ENCODE results near the gene DNM3.
A peak's percentile ranks its signal among the peaks of the same experiment; 100 is the strongest.

DNM3 gene

DNA sequence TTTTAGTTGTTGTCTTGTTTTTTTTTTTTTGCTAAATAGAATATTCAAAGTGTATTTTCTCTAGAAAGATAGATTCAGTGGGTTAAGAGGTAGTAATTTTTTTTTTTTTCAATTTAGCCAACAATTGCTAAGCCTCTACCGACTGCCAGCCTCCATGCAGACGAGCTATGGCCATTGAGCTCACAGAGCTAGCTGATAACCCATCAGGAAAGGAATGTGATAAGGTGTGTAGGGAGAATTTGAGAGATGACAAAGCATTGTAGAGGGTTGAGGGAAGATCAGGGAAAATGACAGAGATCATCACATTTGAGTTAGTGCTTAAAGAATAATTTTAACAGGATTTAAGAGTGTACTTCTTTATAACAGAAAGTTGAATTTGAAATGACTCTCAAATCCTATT is 30.6 kb downstream of the DNM3 start:
- no peak for DNase-seq (ENCODE audit: low read depth)

DNA sequence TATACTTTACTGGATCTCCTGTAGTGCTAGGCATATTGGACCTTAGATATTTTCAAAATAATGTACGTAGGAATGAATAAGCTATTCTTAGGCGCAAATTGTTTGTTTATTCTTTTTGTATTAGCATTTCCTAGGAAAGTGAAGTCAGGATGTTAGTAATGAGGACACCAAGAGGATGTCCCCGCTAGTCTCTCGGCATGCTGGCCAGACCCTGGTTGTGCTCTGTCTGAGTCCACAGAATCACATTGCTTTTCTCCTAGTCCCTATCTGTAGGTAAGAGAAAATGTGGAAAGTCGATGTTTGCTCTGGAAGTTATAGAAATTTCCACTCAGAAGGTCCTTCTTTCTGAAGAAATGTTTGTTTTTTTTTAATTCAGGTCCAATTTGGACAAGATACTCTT is 31.1 kb downstream of the DNM3 start:
- DNase-seq (ENCODE audit: low read depth) = no peak

DNA sequence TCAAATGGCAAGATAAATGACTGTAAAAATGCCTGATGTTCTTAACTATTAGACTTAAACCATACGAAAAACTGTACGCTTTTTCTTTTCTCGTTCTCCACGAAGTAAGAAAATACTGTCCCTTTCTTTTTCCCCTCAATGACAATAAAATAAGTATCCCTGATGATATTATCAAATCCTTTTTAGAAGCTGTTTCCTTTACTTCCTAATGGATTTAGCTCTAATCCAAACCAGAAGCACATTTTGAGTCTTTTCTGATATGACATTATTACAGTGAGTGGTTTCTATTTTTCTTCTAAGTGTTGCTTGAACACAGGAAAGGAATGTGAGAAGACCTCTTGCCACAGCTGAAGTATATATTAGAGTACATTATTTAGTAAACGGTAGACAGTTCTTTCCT is 32.4 kb downstream of the DNM3 start:
- DNase-seq (ENCODE audit: low read depth) = no peak

DNA sequence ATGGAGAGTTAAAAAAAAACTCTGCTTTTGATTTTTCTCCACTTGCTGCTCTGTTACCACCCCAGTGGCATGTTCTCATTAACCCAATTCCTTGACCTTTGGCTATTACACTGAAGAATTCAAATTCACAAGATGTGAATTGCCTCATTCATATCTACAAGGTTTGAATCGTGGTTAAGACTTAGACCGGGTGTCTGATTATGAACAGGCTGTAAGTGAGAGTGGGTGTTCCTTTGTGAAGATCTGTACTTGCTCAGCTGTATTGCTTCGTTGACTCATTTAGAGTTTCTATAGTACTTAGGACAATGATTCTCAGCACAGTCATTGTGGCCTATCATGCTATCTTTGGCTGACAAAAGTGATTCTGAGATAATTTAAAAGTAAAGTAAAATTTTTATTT is 36.4 kb downstream of the DNM3 start:
- no peak for DNase-seq (ENCODE audit: low read depth)

DNA sequence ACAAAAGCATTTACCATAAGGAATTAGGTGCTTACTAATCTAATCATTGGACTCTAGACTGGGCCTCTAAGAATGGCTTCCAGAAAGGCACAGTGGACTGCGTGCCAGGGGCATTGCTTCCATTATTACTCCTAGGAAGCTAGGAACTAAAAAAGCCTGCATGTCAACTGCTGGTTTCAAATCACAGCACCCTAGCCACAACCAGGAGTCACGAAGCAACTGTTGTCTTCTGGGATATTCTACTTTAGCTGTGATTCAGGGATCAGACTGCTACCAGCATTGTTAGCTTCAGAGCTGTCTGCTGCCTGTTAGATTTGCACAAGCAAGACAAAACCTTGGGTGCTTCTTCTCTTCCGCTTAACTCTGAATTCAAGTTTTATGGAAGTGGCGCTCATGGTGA is 38.3 kb downstream of the DNM3 start:
- DNase-seq (ENCODE audit: low read depth) = no peak

DNA sequence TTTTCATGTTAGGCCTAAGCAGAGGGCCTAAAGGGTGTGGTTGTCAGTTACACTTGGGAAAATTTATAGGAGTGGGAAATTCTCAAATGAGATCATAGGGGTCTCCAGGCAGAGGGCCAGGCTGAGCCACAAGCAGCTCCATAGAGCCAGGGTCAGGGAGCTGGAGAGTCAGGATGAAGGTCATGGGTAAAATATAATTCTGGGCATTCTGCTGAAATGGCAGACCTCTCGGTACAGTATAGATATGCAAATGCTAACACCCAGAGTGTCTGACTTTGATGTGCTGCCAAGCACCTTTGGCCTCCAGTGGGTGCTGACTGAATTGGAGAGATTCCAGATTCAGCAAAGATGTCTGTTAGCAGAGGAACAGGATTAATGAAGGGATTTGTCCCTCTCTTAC is 40.1 kb downstream of the DNM3 start:
- DNase-seq (ENCODE audit: low read depth) = no peak

DNA sequence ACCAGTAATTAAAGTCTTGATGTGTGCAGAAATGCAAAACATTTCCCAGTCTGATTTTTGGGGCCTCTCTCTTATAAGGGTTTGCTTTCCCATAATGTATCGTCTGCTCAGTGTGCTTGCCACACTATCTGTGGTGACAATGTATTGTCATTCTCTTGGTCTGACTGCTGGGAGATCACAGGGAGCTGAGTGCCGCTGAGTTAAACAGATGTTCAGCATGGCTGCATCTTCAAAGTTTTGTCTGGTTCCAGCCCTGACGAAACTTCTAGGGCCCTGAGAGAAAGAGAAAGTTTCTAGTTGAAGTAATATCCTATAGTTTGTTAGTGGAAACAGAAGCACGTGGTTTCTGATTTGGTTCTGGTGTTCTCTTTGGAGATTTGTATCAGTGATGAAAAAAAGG is 42.6 kb downstream of the DNM3 start:
- DNase-seq (ENCODE audit: low read depth) = no peak

DNA sequence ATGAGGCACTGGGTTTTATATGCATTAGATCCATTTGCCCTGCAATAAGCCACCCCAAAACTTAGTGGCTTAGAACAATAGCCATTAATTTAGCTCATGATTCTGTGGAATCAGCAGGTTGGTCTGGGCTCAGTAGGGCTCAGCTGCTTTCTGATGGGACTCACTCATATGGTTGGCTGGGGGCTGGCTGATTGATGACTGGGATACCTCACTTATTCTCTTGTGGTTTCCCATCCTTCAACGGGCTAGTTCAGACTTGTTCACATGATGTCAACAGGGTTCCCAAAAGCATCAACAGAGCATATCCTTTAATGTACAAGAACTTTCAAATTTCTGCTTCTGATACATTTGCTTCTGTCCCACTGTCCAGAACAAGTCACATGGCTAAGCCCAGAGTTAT is 43.2 kb downstream of the DNM3 start:
- no peak for DNase-seq (ENCODE audit: low read depth)

DNA sequence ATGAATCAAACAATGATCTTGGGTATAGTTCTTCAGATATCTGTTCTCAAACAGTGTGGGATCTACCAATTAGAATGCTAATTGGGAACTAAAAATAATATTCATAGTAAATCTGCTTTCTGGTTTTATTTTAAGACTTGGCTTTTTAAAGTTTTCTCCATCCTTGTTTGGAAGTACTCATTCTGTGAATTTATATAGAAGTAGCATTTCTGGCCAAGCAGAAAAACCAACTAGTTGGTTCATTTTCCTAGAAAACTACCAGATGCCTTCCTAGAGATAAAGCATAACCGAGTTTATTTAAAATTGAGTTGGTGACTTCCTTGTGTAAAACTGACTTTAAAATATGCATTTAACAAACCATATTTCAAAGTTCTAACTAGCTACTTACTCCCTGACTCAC is 48.8 kb downstream of the DNM3 start:
- DNase-seq (ENCODE audit: low read depth) = no peak

DNA sequence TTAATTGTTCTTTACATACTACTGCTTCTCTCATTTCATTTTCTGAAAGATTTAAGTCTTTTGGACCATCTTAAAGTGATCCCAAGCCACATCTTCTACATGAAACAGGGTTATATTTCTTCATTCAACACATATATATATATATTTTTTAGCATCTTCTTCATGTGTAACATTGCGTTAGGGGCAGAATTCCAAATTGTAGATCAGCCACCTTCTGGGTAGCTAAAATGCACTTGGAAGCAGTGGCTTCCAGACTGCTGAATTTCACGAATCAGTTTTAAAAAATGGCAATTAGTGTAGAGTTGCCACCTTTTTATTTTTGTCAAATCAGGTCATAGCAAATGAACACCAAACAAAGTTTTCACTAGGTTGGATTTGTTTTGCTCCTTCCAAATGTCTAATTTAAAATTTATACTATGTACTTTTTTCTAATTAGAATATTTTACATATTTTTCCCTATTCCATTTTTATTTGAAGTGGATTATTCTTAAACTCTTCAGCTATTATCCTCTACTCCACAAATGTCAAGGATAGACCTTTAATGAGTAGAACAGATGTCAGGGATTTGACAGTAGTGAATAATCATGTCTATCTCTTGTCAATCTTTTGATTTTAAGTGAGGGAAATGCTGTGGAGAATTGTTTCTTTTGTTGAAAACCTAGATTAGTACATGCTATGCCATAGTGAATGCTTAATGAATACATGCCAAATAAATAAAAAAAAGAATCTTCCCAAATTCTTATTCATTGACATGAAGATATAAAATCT is 55.8 kb downstream of the DNM3 start:
- no peak for DNase-seq (ENCODE audit: low read depth)

DNA sequence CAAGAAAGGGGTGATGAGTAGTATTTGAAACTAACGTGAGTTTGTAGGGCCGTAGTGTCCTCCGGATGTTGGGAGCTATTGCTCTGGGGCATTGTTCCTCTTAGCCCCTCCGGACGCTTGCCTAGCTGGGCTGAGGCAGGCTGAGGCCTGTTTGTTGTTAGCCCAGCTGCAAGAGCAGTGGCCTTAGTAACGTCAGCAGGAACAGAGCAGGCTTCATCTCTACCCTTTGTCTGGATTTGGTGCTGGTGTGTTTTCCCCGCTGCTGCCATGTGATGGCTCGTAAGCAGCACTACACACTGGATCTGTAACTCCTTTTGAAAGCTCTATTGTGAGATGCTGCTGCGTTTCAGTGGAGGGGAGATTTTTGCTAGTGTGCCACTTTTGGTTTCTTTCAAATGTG is 57.6 kb downstream of the DNM3 start:
- DNase-seq (ENCODE audit: low read depth) = no peak

DNA sequence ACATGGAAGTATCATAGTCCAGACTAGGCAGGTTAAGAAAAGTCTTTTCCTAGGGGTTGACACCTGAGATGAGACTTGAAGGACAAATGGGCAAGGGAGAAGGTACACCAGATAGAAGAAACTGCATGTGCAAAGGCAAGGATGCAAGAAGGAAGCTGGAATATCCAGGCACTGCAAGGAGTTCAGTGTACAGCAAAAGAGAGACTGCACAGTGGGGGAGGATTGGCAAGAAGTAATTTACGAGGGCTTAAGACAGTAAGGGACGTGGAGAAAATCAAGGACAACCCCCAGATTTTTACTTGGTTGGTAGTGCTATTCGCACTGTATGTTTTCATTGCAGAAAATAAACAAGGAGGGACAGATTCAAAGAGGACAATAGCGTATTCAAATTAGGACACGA is 58.5 kb downstream of the DNM3 start:
- no peak for DNase-seq (ENCODE audit: low read depth)

DNA sequence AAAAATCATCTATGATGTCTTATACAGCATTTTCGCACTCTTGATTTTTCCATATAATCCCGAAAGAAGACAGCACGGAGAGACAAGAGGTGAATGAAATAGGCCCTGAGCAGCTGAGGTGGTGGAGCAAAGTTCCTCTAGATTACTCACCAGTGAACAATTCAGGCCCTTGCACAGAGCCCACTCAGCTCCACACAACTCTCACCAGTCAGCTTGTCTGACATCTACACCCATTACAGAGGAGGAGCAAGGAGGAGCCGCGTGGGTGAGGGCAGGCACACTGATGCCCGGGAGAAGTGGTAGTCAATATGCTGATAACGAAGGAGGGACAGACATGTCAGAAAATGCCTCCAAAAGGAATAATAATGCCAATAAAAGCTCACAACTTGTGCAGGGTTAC is 59.9 kb downstream of the DNM3 start:
- DNase-seq (ENCODE audit: low read depth) = no peak

DNA sequence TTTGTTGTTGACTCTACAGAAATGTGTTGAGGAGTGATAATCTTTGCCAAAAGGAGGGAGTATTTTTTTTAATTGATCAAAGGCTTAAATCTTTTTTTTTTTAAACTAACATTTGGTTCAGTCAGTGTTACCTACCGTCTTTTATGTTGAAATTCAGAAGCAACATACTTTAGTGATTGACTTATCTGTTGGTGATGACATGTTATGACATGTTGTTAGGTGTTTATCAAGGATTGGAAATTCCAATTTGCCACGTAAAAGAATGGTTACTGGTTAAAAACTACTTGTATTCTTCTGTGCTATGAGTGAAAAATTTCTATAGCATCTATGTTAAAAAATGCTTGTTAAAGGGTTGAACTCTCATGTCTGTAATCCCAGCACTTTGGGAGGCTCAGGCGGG is 61.2 kb downstream of the DNM3 start:
- DNase-seq (ENCODE audit: low read depth) = no peak

DNA sequence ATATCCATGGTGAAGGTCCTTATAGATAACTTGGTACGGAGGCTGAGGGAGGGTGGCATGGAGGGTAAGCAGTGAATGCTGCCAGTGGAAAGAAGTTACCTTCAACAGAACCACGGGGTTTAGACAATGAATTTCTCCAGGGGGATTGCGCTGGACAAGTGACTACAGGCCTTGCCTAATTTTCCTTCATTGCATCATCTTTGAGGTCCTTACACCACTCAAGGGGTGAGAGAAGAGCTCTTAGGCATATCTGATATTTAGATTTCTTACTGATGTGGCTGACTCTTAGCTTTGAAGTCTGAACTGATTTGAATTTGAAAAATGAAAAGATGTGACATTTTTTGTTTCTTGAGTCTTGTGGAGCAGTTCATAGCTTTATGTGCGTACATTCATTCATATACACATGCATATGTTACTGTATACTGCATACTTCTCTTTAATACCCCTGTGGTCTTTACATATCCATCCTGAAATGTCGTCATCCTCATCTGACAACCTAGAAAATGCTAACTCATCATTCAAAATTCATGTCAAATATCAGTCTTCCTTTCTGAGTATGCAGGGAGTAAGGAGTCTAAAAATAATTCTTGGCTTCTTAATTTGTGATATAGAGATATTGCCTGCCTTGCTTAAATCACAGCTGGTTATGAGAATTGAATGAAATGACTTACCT is 63.6 kb downstream of the DNM3 start:
- DNase-seq (ENCODE audit: low read depth) = no peak

DNA sequence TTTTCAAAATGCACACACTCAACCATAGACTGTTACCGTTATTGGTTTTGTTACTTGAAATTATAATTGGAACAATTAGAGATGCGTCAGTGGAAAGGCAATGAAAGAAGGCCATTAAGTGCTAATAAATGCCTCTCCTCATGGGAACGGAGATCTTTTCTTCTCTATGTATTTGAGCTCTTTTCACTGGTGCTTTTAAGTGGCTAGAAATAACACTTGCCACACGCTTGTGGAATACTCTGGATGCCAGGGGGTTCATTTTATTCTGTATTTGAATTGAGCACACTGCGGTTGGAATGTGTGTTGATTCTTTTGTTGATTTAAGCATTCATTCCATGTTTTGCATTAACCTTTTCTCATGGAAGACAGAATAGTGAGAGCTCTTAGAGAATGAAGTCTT is 68.4 kb downstream of the DNM3 start:
- no peak for DNase-seq (ENCODE audit: low read depth)

DNA sequence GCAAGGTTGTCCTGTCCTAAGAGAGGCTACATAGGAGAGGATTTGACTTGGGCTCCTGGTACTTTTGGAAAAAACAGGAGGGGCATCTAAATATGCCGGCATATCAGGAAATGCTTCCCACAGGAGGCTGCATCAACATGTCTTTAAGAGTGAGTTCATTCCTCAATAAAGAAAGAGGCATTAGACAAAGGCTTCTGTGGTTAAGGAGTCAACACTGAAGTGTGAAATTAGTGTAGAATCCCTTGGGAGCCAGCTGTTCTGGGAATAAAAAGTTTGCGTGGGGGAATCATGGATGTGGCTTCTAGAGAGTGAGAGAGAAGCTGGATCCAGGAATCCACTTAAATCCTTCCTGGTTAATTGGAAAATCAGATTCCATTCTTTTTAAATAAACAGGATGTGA is 69.5 kb downstream of the DNM3 start:
- no peak for DNase-seq (ENCODE audit: low read depth)

DNA sequence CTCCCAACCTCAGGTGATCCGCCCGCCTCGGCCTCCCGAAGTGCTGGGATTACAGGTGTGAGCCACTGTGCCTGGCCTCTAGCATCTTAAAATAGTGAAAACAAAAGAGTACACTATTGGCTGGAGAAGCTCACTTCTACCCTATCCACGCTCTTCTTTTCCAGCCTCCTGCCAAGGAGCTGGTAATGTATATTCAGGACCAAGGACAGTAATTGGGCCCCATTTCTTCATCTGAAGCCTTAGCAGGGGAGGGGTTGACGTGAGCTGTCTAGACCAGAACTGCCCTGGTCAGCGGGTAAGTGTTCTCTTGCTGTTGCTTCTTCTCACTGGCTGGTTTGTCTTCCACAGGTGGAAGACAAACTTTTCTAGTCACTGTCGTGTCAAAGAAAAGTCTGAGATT is 70.2 kb downstream of the DNM3 start:
- no peak for DNase-seq (ENCODE audit: low read depth)

DNA sequence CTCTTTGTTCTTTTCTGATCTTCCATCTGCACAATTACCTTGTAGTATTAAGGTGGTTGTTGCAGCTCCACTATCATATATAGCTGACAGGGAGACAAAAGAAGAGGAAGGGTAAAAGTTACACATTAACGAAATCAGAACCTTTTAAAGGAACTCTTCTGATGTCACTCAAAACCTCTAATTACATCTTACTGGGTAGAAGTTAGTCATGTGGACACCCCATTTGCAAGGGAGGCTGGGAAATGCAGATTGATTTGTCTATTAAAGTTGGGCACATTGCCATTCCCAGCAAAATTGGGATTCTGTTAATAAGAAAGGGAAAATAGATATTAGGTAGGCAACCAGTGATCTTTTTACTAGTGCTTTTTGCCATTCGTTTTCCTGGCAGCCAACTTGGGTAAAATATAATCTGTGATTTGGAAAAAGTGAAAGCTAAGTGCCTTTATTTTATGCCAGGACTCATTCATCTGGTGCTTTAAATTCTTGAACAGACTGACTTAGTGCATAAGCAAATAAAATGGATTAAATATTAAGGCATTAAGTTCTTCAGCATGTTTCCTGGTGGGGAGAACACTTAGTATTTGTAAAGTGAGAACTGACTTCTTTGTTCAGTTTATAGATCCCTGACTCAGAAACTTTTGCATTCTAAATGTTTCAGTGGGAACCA is 71.3 kb downstream of the DNM3 start:
- no peak for DNase-seq (ENCODE audit: low read depth)

DNA sequence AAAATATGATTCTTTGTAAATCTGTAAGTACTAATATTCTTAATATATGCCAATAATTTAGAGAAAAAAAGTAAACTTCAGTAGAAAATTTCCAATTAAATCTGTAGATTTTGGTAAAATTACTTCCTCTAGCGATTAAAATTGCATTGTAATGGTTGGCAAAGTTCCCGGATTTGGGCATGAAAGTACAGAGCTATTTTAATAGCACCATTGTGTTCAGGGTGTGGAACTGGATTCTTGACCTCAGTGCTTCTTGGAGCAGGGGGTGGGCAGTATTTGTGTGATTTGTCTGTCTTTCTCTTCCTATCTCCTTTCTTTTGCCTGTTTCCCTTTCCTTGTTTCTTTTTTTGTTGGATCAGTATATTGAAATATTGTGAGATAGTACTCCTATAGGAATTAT is 72.1 kb downstream of the DNM3 start:
- peak; percentile 1 for DNase-seq (ENCODE audit: low read depth)

DNA sequence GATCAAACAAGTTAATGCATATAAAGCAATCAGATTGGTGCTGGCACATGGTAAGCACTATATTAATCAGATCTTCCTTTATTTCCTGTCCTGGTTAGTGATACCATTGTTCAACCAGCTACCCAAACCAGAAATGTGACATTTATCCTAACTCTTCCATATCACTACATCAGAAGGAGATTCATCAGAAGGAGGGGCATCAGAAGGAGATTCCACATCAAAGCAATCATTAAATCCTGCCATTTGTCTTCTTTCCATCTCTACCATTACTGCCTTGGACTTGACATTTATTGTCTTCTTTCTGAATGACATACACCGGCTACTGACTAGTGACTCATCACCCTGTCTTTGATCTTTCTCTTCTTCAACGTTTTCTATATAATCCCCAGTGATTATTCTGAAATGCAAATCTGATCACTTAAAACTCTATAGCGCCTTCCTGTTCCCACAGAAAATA is 75.0 kb downstream of the DNM3 start:
- no peak for DNase-seq (ENCODE audit: low read depth)

DNA sequence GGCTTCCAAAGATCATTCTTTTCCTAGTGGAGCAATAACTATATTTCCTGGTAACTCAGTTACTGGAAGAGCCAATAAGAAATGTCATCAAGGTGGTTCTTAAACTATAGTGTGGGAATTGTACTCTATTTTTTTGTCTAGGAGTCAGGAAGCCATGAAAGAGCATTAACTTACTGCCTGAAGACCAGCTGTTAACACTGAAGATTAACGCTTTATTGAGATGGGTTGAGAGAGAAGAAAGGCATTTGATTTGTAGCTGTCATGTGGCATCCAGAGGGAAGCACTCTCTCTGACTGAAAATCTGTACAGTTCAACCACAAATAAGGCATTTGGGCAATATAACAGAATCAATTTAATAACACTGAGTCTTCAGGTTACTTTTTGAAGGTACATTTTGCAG is 76.0 kb downstream of the DNM3 start:
- DNase-seq (ENCODE audit: low read depth) = no peak
